Measurements from ENCODE around the gene MTA1. TPM values are rescaled to one million over a fixed set of nuclear protein-coding genes. Genes with fewer than 3 reads are reported as not detected.

The MTA1 gene
- total RNA-seq, 1 experiment from 2014 or later = 166 TPM

- CTCF ChIA-PET = interaction anchor here (1.0 to 2.7 kb wide), 4 partner anchors 9 to 43 kb away, joined by 3 to 16 read pairs (median 5); no protein-coding TSS in a partner anchor
Observed at GRCh38 chr14:105471823-105472485, 52.3 kb downstream of the MTA1 start.

DNA sequence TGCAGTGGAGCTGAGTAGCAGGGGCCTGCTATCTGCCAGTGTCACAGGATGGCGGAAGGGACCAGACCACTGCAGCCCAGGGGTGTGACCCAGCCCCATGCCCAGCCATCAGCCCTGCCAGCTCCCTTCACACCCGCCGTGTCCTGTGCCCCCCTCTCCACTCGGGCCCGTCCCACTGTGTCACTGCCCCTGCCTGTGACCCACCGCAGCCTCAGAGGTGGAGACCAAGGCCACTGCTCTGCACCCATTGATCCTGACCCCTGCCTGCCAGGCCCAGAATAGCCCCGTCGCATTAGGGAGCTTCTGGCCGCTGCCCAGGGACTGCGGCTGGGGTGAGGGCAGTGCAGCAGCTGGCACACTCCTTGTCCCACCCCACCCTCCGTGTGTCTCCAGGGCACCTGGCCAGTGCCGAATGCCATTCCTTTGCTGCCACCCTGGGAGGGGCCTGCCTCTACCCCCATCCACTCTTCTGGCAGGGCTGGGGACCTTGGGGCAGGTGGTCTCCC, 52.9 kb downstream of the MTA1 start:
- H3K9me3 Mint-ChIP-seq (ENCODE audit: unreplicated experiment) = no peaks in the 10 kb centered on the region
- peaks cover 9% of the 10 kb centered on the region for H3K4me1 Mint-ChIP-seq (ENCODE audit: insufficient read depth, unreplicated experiment)
- no peak for DNase-seq (ENCODE audit: unreplicated experiment)
- intact Hi-C loops (cut with micrococcal nuclease) = no loop called here
- POLR2A ChIA-PET = interaction anchor here (1.3 to 2.7 kb wide), 3 partner anchors 10 to 42 kb away, joined by 3 to 12 read pairs (median 8); no protein-coding TSS in a partner anchor
- CTCF ChIA-PET = interaction anchor here (0.6 to 2.7 kb wide), 3 partner anchors 9 to 102 kb away, joined by 3 to 16 read pairs (median 6); no protein-coding TSS in a partner anchor
- peak overlapping the region; percentile 12 for H3K27ac Mint-ChIP-seq (ENCODE audit: low read depth, unreplicated experiment)
- no TSS peak for BruUV-seq (replicated peaks)
- H3K36me3 Mint-ChIP-seq (ENCODE audit: insufficient read depth, unreplicated experiment) = peaks cover 7% of the 10 kb centered on the region
- TF ChIP-seq CTCF (IDR thresholded peaks at IDR 0.05; ENCODE audit: unreplicated experiment) = no peak
- H3K27me3 Mint-ChIP-seq (ENCODE audit: insufficient read depth, unreplicated experiment) = no peaks in the 10 kb centered on the region
- H3K4me3 Mint-ChIP-seq (ENCODE audit: unreplicated experiment) = no peak overlapping the region

More at GRCh38 chr14:105471823-105472485, 52.3 kb downstream of the MTA1 start:
- H3K27ac Mint-ChIP-seq (ENCODE audit: low read depth, unreplicated experiment) = peak overlapping the region; percentile 12
- no peak for TF ChIP-seq CTCF (IDR thresholded peaks at IDR 0.05; ENCODE audit: unreplicated experiment)
- peaks cover 5% of the 10 kb centered on the region for H3K4me1 Mint-ChIP-seq (ENCODE audit: insufficient read depth, unreplicated experiment)
- H3K4me3 Mint-ChIP-seq (ENCODE audit: unreplicated experiment) = no peak overlapping the region
- POLR2A ChIA-PET = interaction anchor here (0.6 to 2.7 kb wide), 4 partner anchors 9 to 42 kb away, joined by 3 to 12 read pairs (median 6); no protein-coding TSS in a partner anchor
- BruUV-seq (replicated peaks) = no TSS peak
- H3K36me3 Mint-ChIP-seq (ENCODE audit: insufficient read depth, unreplicated experiment) = peaks cover 11% of the 10 kb centered on the region
- no peaks in the 10 kb centered on the region for H3K27me3 Mint-ChIP-seq (ENCODE audit: insufficient read depth, unreplicated experiment)
- H3K9me3 Mint-ChIP-seq (ENCODE audit: unreplicated experiment) = no peaks in the 10 kb centered on the region
- DNase-seq (ENCODE audit: unreplicated experiment) = no peak
- intact Hi-C loops (cut with micrococcal nuclease) = no loop called here

- peak; percentile 33 for DNase-seq (ENCODE audit: unreplicated experiment)
- peak overlapping the region; percentile 73 for H3K4me3 Mint-ChIP-seq (ENCODE audit: unreplicated experiment)
- no peak for TF ChIP-seq CTCF (IDR thresholded peaks at IDR 0.05; ENCODE audit: unreplicated experiment)
Observed at GRCh38 chr14:105473033-105473676, 53.5 kb downstream of the MTA1 start.

More at GRCh38 chr14:105473033-105473676, 53.5 kb downstream of the MTA1 start:
- Mint-ChIP-seq H3K9me3 (ENCODE audit: unreplicated experiment) (no peaks in the 10 kb centered on the region), H3K27me3 (ENCODE audit: insufficient read depth, unreplicated experiment) (no peaks in the 10 kb centered on the region), H3K27ac (ENCODE audit: low read depth, unreplicated experiment) (peak overlapping the region; percentile 66), H3K36me3 (ENCODE audit: insufficient read depth, unreplicated experiment) (peaks cover 7% of the 10 kb centered on the region), H3K4me1 (ENCODE audit: insufficient read depth, unreplicated experiment) (peaks cover 9% of the 10 kb centered on the region)
- ChIA-PET POLR2A (interaction anchor here (1.3 to 2.7 kb wide), 3 partner anchors 9 to 43 kb away, joined by 6 to 12 read pairs (median 8); no protein-coding TSS in a partner anchor), CTCF (interaction anchor here (0.6 to 2.7 kb wide), 8 partner anchors 8 to 495 kb away, joined by 3 to 16 read pairs (median 3); no protein-coding TSS in a partner anchor)
- intact Hi-C loops (cut with micrococcal nuclease) = no loop called here
- no TSS peak for BruUV-seq (replicated peaks)

Data from MCF 10A (cell line).